HG02981 (cell line): ENCODE measurements around the gene RTTN.

Source experiments
- ATAC-seq: cut with Tn5 transposase; IDR thresholded peaks from one replicate; pipeline ENCODE4 v1.9.1; 2021; ENCODE audit warnings: mild to moderate bottlenecking, moderate library complexity; ENCODE audit not compliant: unreplicated experiment

RTTN gene

DNA sequence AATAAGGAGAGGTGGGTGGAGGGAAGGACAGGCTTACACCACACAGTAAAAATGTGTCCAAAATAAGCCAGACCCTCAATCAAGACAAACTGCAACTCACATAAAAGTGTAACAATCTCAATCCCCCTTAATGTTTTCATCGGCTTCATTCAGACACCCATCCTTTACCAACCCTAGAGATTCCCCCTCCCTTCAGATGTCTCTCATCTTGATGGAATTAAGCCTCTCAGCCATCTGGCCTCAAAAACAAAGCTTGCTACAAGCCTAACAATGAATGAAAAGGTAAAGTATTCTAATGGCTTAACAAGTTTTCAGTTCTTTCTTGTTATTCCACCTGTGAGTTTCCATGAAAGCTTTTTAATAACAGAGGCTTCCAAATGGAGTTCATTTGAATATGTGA, 5.2 kb downstream of the RTTN start:
- ATAC-seq = no peak

DNA sequence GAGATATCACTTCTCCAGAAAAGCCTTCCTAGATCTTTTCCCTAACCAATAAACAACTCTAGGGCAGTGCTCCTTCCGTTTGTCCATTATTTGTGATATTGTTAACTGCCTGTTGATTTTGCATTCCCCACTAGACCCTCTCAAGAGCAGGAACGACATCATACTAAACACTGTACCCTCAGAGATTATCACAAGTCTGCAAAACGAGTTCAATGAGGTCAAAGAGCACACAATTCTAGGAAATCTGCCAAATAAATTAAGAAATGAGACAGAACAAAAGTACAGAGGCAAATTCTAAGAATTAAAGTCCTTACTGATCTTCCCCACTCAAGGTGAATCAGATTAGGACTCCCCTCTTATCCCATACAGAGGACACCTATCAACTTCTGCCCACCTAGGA, 7.6 kb downstream of the RTTN start:
- no peak for ATAC-seq

DNA sequence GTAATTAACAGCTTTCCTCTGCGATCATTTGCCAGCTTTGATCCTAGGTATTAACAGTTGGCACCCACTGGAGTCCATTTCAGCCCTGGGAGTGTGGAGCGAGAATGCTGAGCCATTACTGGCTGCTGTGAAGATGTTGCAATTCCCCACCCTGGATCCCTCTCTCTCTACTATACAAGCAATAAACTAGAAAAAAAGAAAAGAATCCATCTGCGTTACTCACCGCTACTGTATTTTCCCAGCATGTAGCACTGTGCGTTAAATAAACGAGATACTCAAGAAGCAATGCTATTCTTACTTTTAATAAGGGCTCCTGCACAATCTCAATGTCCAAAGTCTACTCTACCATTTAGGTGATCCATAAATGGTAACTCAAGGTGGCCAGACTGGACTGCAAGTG, 8.5 kb downstream of the RTTN start:
- ATAC-seq = no peak

DNA sequence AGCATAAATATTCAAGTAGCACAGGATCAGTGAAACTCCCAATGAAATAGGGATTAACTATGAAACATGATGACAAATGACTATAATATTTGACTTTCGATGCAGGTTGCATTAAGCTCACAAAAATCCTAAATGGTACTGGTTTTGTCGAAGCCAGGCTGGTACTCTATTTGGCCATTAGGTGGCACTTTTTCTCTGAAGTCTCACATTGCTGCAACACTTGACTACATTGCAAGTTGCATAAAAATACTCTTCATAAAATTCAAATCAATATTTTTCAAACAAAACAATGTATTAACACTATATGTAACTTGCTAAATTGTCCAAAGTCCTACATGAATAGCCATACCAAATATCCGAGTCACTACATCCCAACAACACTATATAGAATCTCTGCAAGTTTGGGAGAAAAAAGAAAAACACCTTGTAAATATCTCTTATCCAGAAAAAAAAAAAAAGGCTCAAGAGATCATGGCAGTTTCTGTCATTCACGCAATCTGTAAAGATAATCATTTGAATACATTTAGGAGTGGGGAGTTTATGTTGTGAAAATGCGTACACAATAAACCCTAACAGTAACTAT, 9.5 kb downstream of the RTTN start:
- no peak for ATAC-seq

DNA sequence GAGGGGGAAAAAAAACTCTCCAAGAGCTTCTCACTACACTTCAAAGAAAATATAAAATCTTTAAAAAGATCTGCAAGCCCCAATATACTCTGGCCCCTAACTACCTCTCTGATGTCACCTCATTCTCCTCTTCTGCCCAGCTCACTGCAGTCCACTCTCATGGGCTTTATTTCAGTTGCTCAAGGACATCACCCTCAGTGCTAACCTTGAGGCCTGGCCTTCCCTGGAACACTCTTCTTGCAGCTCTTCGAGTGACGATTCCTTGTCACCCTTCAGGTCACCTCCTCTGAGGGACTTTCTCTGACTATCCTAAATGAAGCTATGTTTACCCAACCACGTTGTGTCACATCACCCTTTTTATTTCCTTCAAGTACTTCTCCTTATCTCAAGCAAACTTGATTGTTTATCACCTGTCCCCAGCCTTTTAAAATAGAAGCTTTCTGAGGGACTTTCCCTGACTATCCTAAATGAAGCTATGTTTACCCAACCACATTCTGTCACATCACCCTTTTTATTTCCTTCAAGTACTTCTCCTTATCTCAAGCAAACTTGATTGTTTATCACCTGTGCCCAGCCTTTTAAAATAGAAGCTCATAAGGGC, 10.4 kb downstream of the RTTN start:
- ATAC-seq = peak; percentile 25

DNA sequence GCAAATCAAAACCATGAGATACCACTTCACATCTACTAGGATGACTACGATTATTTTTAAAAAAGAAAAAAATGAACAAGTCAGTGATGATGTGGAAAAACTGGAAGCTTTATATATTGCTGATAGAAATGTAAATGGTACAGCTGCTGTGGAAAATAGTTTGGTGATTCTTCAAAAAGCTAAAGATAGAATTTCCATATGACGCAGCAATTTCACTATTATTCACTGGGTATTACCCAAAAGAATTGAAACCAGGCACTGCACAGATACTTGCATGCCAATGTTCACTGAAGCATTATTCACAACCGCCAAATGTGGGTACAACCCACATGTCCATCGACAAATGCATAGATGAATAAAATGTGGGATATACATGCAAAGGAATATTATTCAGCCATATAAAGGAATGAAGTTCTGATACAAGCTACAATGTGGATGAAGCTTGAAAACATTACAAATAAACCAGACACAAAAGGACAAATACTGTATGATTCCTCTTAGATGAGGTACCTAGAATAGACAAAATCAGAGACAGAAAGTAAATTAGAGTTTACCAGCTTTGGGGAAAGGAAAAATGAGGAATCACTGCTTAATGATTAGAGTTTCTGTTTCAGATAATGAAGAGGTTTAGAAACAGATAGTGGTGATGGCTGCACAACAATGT, 11.1 kb downstream of the RTTN start:
- ATAC-seq = peak; percentile 86

DNA sequence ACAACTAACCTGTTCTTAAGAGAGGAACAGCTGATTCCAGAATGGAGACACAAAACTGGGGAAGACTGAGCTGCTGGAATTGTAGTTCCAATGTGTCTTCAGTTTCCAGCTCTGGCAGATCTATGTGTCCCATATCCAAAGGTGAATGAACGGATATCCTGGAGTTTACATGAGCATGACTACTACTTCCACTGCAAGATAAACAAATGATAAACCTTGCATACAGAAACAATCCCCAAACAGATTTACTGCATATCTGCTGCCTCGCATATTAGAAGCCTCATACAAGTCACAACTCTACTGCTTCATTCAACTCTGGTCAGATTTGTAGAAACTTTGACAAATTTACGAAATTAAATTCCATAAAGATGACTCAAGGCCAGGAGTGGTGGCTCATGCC, 15.0 kb downstream of the RTTN start:
- ATAC-seq = no peak

DNA sequence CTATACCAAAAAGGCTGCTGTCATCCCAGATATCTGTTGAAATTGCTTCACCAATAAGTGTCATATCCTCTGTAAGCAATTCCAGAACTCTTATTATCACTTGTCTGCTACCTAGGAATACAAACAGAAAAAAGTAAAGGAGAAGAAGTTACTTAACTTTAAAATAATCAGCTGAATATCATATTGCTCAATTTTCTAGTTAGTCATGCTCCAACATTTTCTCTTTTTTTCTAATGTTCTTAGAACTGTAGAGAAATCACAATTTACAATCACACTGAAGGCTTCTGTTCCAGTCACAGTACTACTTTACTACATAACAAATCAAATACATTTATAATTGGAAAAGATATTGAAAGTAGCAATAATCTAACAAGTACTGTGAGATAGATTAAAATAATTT, 17.4 kb downstream of the RTTN start:
- ATAC-seq = no peak

DNA sequence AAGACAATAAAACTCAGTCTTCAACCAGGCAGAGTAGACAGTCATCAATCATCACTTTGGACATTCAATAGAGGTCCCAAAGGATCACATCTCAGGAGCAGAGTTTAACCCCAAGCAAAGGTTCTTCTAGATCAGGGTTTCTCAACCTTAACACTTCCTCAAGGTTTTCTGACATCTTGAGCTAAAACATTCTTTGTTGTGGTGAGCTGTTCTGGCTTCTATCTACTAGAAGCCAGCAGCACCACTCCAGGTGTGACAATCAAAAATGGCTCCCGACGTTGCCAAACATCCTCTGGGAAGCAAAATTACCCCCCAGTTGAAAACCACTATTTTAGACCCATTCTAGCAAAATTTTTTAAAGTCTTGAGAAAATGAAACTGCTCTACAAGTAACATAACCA, 22.0 kb downstream of the RTTN start:
- ATAC-seq = no peak

DNA sequence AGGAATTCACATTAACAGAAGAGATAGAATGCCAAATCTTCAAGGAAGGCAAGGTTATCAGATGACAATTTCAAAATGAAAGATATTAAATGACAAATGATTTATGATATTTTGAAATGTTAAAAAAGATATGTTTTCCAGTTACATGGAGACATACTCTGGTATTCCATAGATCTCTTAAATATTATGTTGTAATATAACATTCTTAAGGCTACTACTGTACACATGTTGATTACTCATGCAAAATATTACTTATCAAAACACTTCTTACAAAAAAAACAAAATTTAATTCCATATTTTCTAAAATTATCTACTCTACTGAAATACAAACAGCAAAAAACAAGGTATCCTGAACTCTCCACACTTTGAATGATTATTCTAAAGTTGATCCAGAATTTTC, 22.9 kb downstream of the RTTN start:
- no peak for ATAC-seq

DNA sequence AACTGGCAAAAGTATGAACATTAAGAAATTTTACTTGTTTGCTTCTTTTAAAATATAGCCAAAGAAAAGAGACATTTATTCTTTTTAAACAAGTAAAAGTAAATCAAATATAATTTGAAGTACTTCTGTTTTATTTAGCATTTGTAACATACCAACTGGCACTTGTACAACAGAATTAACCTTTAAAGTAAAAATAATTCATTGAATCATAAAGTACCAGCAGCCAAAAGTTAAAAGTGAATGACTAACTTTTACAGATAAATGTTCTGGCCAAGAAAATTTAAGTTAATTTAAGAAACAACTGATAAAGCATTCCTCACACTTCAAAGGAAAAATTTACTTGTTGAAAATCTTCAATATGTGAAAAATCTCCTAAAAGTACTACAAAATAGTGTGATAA, 23.8 kb downstream of the RTTN start:
- no peak for ATAC-seq

DNA sequence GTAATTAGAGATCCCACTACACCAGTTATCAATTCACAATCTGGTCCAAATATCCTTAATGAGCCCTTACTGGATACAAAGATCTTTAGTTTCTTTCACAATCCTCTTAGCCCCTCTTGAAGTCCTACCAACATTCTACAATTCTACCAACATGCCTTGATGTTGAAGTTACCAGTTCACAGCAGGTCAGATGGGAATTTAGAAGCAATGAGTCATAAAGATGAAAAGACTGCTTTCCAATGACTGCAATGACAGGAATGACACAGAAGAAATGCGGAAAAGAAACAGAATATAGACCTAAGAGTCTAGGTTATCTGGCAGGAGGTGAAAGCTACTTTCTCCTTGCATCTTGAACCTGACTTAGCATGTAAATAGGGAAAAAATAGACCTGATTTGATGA, 24.5 kb downstream of the RTTN start:
- no peak for ATAC-seq

DNA sequence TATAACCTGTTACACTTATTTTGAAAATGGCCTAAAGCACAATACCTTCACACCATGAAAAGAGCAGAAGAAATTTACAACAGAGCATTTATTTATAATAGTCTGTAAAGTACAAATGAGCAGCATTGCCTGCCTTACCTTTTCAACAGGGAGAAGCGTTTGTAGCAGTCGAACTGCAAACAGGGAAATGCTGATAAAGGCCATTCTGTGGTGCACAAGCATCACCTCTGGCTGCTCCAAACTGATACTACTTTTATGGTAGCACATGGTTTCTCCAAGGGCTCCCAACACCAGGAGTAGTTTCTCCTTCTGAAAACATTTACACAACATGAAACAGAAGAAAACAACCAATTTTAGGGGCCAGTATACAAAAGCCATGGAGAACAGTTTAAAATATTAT, 28.9 kb downstream of the RTTN start:
- ATAC-seq = no peak

DNA sequence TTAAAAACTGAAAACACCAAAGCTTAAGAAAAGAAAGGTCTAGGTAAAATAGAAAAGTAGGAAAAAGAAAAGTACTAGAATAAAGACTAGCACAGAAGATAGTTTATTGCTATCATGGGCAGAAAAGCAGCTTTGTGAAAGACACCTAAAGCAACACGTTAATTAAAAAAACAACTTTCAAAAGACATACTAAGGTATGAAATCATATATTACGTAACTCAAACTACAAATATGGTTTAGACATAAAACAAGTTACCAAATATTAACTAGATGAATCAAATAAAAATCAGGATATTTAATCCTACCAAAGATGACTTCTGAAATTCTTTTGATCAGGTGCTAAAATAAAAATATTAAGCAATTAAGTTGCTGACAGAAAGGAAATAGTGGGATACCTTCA, 30.3 kb downstream of the RTTN start:
- no peak for ATAC-seq

DNA sequence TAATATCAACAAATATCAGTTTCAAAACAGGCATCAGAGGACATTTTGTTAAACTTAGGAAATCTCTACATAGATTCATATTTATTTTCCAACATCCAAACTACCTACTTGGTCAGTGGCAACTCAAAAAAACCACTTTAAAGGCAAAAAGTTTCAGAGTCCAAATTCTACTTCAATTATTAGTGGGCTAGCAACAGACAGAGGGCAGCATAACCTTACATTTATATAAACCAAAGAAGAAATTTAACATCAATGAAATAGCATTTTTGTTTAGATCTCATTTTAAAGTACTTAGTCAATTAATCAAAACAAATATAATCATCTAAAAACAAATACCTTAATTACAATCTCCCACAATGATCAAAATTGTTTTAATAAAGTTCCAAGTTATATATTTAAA, 33.3 kb downstream of the RTTN start:
- no peak for ATAC-seq

DNA sequence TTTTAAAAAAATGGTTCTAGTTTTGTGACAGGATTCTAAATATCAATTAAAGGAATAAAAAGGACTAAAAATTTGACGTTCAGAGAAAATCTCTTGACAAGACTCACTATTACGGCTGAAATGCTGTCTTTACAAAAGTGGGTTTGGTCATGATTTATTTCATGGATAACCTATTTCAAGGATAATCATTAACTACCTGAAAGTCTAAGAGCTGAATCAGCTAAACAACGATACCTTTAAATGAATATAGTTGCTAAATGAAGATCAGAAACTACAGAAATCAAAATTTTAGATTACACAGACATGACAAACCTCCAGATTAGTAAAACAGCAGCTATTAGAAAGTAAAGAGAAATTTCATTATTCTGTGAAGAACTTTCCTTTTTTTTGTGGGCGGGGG, 35.7 kb downstream of the RTTN start:
- no peak for ATAC-seq

DNA sequence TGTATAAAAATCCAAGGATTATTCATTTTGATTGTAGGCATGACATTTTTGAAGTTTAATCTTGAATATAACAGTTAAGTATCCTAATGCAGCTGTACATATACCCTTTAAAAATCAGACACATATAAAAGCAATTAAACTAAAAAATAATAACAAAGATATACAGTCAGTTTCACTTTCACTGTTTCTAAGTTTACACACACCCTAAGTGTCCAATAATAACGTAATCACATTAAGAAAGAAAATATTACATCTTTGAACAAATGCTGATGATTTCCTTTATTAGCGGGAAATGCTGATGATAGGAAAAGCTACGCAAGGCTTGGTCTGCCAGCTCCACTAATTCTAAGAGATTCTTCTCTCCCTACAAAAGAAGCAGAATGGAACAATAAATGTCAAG, 38.8 kb downstream of the RTTN start:
- ATAC-seq = no peak

DNA sequence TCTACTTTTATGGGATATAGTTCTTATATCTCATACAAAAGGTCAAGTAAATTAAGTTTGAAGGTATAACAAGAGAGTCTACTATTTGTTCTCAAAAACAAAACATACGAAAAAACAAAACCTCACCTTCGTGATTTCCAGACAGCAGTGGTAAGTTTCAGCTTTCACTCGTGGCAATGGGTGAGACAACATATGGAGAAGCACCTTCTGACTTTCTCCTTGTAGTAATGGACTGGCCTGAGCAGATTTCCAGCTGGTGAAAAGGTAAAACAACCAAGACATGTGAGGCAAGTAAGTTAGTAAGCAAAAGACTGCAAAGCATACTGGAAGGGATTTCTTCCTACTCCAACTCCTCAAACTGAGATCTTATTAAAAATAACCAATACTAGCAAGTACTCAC, 39.6 kb downstream of the RTTN start:
- ATAC-seq = peak; percentile 77

DNA sequence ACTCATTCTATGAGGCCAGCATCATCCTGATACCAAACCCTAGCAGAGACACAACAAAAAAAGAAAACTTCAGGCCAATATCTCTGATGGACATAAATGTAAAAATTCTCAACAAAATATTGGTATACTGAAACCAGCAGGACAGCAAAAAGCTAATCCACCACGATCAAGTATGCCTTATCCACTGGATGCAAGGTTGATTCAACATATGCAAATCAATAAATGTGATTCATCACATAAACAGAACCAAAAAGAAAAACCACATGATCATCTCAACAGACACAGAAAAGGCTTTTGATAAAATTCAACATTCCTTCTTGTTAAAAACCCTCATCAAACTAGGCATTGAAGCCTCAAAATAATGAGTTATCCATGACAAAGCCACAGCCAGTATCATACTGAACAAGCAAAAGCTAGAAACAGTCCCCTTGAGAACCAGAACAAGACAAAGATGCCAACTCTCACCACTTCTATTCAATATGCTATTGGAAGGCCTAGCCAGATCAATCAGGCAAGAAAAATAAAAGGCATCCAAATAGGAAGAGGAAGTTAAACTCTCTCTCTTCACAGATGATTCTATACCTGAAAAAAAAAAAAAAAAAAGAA, 45.3 kb downstream of the RTTN start:
- peak; percentile 39 for ATAC-seq

DNA sequence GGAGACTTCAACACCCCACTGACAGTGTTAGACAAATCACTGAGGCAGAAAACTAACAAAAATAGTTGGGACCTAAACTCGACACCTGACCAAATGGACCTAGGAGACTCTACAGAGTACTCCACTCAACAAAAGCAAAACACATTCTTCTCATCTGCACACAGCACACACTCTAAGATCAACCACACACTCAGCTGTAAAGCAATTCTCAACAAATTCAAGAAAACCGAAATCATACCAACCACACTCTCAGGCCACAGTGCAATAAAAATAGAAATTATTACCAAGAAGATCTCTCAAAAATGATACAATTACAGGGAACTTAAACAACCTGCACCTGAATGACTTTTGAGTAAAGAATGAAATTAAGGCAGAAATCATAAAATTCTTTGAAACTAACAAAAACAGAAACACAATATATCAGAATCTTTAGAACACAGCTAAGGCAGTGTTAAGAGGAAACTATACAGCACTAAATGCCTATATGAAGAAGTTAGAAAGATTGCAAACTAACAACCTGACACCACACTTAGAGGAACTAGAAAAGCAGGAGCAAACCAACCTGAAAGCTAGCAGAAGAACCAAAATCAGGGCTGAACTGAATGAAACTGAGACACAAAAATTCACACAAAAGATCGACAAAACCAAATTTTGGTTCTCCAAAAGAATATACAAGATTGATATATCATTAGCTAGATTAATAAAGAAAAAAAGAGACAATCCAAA, 46.3 kb downstream of the RTTN start:
- peak; percentile 77 for ATAC-seq

DNA sequence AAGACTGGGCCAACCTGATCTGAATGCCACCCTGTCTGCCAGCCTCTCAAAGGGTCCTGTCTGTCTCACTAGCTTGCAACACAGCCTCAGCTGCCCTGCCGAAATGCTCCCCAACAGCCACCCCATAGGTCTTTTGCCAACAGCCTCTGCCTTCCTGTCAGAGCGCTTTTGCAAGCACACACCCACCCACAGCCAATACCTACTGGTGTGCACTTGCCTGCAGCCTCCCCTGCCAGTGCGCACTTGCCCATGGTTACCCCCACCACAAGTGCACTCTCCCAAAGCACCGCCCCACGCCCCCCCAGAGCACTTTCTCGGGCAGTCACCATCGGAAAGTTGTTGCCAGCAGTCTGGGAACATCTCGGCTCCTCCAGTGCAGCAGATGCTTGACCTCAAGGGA, 48.6 kb downstream of the RTTN start:
- ATAC-seq = no peak
